ENCODE measurements around the gene CTH.

DNA sequence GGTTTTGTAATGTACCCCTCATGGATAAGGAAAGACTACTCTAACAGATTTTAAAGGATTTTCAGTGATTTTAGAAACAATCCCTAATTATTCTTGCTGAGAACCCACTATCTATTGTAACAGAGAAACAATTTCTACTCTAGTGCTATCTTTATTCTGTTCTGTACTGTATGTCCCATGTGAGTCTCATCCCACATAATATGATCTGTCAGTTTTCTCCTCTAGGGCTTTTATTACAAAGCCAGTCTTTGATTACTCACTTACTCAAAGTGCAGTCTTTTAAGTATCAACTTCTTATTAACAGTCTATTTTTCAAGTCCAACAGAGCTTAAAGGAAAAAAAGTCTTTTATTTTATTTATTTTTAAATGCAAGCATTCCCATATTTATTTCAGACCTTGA lies 54.8 kb downstream of the CTH start:
- TF ChIP-seq POLR2AphosphoS5 (IDR thresholded peaks at IDR 0.05; ENCODE audit: low read depth, low read length) (no peak), POLR2A (IDR thresholded peaks at IDR 0.05; ENCODE audit: low read depth, low read length) (no peak)

All from GM12892 (cell line).